Loucy (cell line): Measurements from ENCODE around the gene TGOLN2.

Source experiments
- CTCF ChIP-seq: fragments of 200-600 bp; sonication (generic); conservative IDR thresholded peaks from 2 replicates; pipeline ENCODE4 v1.5.1; 2014; ENCODE audit warnings: mild to moderate bottlenecking, antibody characterized with exemption, low read length
- EZH2phosphoT487 ChIP-seq: fragments of 200-600 bp; IDR thresholded peaks from 2 replicates; pipeline ENCODE4 v1.6.1; 2018; ENCODE audit warnings: antibody characterized with exemption, mild to moderate bottlenecking, moderate library complexity, borderline replicate concordance

GRCh38 chr2:85334928-85335327 lies 7.1 kb upstream of the TGOLN2 start:
- TF ChIP-seq CTCF (no peak), EZH2phosphoT487 (no peak)
